NCI-H82 (cell line): ENCODE data around the gene PRR7.
"Not testable (repeated sequence)": the region's sequence is repeated elsewhere in the genome, so short reads cannot be mapped to it uniquely, and the experiment has no call there.

Experiments
- DNase-seq: peaks from one replicate; lab custom pipeline; 2025; lab: John Stamatoyannopoulos, UW

The PRR7 gene

DNA sequence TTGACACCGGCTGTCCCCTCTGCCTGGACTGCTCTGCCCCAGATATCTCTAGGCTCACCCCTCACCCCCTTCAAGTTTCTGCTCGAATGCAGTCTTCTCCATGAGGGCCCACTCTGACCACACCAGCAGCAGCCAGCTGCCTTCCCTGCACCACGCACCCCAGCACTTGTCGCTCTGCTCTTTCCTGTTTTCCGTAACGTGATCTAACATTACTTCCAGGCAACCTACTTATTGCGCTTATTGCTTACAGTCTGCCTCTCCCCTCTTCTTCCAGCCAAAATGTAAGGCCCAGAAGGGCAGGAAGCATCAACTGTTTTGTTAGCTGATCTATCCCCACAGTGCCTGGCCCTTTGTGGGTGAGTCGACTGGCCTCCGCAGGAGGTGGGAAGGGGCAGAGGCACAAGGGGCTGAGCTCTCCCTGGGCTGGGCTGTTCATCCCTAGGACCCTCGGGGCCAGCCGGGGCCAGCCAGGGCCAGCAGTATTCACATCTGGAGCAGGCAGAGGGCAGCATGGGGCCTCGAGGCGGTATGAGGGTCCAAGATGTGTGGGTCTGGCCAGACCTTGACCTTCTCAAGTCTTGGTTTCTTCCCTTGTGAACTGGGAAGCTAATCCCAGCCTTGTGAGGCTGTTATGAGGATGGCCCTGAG, 38.4 kb downstream of the PRR7 start:
- no peak for DNase-seq

DNA sequence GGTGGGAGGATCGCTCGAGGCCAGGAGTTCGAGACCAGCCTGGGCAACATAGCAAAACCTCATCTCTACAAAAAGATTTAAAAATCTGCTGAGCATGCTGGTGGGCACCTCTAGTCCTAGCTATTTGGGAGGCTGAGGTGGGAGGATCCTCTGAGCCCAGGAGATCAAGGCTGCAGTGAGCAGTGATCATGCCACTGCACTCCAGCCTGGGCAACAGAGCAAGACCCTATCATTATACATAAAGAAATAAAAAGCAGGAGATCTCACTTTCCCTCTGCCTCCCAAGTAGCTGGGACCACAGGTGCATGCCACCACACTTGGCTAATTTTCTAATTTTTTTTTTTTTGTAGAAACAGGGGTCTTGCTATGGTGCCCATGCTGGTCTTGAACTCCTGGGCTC, 39.1 kb downstream of the PRR7 start:
- not testable (repeated sequence) for DNase-seq

DNA sequence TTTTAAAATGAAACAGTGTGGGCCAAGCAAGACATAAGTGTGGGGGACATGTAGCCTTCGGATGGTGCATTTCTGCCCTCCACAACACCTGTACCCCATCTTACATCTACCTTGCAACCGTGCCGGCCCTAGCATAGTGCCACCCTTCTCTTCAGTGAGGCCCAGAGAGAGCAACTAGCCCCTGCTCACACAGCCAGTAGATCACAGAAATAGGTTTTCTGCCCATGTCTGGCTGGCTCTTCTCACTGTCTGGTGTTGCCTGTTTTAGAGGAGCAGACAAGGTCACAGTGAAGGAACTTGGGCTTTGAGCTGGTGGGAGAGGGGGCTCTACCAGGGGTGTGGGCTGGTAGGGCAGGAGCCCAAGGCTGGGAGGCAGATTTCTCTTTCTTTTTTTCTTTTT, 39.6 kb downstream of the PRR7 start:
- no peak for DNase-seq

GRCh38 chr5:177487144-177487543, 40.5 kb downstream of the PRR7 start:
- no peak for DNase-seq

- no peak for DNase-seq
Observed at GRCh38 chr5:177487975-177488374, 41.4 kb downstream of the PRR7 start.

GRCh38 chr5:177489119-177489716, 42.6 kb downstream of the PRR7 start:
- peak; percentile 58 for DNase-seq

- no peak for DNase-seq
Observed at GRCh38 chr5:177490311-177490991, 43.8 kb downstream of the PRR7 start.

GRCh38 chr5:177490992-177491391, 44.4 kb downstream of the PRR7 start:
- DNase-seq = no peak

- peak; percentile 87 for DNase-seq
Observed at GRCh38 chr5:177491429-177491945, 44.9 kb downstream of the PRR7 start.

GRCh38 chr5:177491983-177492746, 45.6 kb downstream of the PRR7 start:
- no peak for DNase-seq

DNA sequence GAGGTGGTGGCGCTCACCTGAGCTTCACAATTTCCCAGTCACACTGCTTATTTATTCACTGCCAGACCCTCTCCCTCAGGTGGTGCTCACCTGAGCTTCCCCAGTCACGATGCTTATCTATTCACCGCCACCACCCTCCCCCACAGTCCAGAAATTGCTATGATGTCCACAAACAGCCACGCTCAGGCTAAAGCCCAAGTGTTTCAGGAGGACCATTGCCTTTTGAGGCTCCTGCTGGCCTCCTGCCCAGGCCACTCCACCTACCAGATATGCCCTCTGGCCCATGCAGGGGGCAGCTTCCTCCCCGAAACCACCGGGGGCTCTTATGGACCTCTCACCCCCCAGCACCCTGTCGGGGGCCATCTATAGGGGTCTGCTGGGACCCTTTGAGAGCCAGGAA, 46.2 kb downstream of the PRR7 start:
- DNase-seq = no peak

GRCh38 chr5:177493795-177494345, 47.3 kb downstream of the PRR7 start:
- no peak for DNase-seq

DNA sequence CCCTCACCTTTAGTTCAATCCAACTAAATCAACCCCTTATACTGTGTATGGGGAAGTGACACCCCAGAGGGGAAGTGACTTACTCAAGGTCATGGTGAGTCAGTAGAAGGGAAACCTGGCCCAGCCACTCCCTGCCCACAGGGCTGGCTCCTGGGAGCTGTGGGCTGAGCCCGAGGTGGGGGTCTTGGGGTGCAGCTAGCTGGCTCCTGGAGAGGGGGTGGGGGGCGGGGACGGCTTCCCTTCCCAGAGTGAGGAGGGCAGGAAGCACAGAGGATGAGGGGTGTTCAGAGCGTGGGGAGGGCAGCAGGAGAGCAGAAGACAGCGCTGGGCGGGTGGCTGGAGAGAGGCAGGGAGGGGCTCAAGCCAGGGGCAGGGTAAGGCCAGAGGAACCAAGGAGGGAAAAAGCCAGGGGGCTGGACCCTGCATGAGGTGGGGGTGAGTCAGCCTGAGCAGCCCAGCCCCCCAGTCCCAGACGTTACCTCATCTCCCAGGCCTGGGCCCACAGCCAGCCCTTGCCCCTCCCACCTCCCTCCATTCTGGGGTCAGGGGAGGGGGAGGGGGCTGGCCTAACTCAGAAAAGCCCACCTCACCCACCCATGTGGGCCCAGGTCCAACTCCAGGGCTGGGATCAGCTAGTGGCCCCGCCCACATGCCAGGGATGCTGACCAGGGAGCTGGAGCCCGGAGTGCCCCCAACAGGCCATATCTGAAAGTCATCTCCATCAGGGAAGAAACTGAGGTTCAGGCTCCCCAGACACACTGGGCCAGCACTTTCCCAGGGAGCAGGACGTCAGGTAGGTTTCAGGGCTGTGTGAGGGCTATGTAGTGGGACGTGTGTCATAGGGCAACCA, 48.0 kb downstream of the PRR7 start:
- peak; percentile 39 for DNase-seq

GRCh38 chr5:177495243-177496060, 48.8 kb downstream of the PRR7 start:
- DNase-seq = peak; percentile 65

- DNase-seq = peak; percentile 37
Observed at GRCh38 chr5:177496070-177496726, 49.6 kb downstream of the PRR7 start.

DNA sequence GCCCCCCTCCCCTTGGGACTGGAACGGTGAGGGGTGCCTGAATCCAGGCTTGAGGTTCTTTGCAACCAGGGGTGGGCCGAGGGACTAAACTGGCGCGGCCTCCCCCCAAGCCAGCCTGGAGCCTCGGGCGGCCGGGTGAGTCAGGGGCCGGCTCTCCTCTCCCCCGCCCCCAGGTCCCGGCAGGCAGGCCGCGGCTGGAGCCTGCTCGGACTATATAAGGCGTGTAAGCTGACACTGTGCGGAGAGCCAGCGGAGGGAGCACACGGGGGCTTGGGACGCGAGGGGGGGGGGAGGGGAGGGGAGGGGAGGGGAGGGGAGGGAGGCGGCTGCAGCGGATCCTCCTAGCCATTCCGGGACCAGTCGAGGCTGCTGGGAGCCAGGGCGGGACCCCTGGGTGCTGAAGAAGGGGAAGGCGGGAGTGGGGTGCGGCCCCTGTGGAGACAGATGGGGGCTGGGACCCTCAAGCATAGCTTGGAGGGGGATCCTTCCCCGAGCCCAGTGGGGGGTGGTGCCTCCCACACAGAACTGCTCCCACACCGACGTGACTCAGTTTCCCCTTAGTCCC, 50.2 kb downstream of the PRR7 start:
- DNase-seq = peak; percentile 88

GRCh38 chr5:177497292-177498012, 50.8 kb downstream of the PRR7 start, which contains the start of gene PDLIM7:
PDLIM7 (minus strand) TSS chr5:177497604; CDS start chr5:177496512, 1,092 bp downstream.
- DNase-seq = peak; percentile 97

DNA sequence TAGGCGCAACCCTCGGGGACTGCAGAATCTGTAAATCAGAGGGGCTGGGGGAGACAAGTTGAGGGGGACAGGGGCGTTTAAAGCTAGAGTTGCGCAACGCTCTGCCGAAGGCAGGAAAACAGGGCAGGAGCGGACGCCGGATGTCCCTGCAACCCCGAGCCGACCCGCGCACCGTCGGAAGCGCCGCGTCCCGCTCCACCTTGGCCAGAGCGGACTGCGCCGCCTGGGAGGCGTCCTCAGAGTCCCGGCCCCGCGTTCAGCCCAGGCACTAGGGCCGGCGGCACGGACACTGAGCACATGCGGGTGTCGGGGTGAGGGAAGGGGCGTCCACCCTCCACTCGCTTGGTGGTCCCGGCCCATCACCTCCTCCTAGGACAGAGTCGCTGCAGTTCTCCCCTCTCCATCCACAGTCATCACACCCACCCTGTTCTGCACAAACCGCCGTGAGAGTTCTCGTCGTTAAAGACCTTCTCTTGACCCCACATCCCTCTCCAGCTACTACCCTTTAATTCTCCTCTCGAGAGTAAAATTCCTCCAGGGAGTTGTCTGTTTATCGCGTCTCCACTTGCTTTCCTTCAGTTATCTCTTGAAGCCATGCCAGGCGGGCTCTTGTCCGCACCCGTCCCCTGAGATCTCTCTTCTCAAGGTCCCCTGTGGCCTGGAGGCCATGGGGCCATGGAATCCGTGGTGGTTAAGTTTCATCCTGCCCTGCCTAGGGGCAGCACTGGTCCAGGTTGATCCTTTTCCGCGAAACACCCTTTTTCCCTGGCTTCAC, 51.6 kb downstream of the PRR7 start:
- DNase-seq = peak; percentile 27
